Endothelial cell of umbilical vein (primary cell): ENCODE measurements around the gene PRKACG. TPM values are rescaled to one million over a fixed set of nuclear protein-coding genes. Genes with fewer than 3 reads are reported as not detected.

Experiments
- BruUV-seq: library from RNA; stranded (reverse); fragments of 400-500 nt; replicated peaks from 2 replicates; lab custom pipeline; 2021; lab: Mats Ljungman, UMichigan
- CTCF ChIA-PET: fragments of 300-600, 350-600 bp; sonication (Branson Sonifier 250); formaldehyde crosslinking; loops from one replicate; lab custom pipeline; 2021; ENCODE audit warnings: antibody characterized with exemption, inconsistent platforms; lab: Charles Lee
- POLR2A ChIA-PET: fragments of 300-600, 350-600 bp; sonication (Branson Sonifier 250); formaldehyde crosslinking; loops from one replicate; lab custom pipeline; 2021; ENCODE audit warnings: antibody characterized with exemption, inconsistent platforms; lab: Charles Lee
- DNase-seq: peaks from one replicate; pipeline ENCODE4 v3.0.0-alpha.2; 2011; ENCODE audit warnings: low read depth, low spot score
- FAIRE-seq: peaks from 2 replicates; lab custom pipeline; 2011; peaks lifted over from hg19 to GRCh38; lab: Jason Lieb, UNC
- H2AFZ ChIP-seq: 2 replicates; pipeline ENCODE4 v1.6.0; 2012; ENCODE audit warnings: low read depth, low read length, control low read depth, inconsistent platforms
- H3K27ac ChIP-seq: 2 replicates; pipeline ENCODE4 v1.5.1; 2011; ENCODE audit warnings: low read depth, mild to moderate bottlenecking, control low read depth, low read length, moderate library complexity; ENCODE audit not compliant: insufficient read depth
- H3K27me3 ChIP-seq, 2 experiments: 2 replicates each; pipeline versions ENCODE4 v1.6.0 to v1.6.1; 2011; ENCODE audit warnings: low read length in 2 of 2, mixed read lengths in 1 of 2; ENCODE audit not compliant: control insufficient read depth in 2 of 2, insufficient read depth in 2 of 2
- H3K36me3 ChIP-seq, 2 experiments: 2 replicates in 1 of 2; 3 replicates in 1 of 2; pipeline ENCODE4 v1.5.1; 2011; ENCODE audit warnings: low read length in 2 of 2, mild to moderate bottlenecking in 1 of 2, moderate library complexity in 1 of 2; ENCODE audit not compliant: control insufficient read depth in 2 of 2, insufficient read depth in 2 of 2; ENCODE audit errors: extremely low read depth in 1 of 2
- H3K4me1 ChIP-seq: 3 replicates; pipeline ENCODE4 v1.5.1; 2011; ENCODE audit warnings: mild to moderate bottlenecking, low read length; ENCODE audit not compliant: control insufficient read depth, insufficient read depth; ENCODE audit errors: extremely low read depth
- H3K4me2 ChIP-seq: 2 replicates; pipeline ENCODE4 v1.6.1; 2011; ENCODE audit warnings: low read length, control low read depth, mixed read lengths; ENCODE audit not compliant: insufficient read depth
- H3K4me3 ChIP-seq, 3 experiments: fragments of 200-600 bp in 1 of 3; sonication (generic), shearing (Covaris generic) in 1 of 3; replicated peaks in 1 of 3; 2 replicates each; pipeline ENCODE4 v1.5.1; 2011 to 2016; ENCODE audit warnings: control low read depth in 3 of 3, low read length in 3 of 3, mild to moderate bottlenecking in 2 of 3, inconsistent platforms in 1 of 3, low read depth in 1 of 3, moderate library complexity in 1 of 3; ENCODE audit not compliant: insufficient read depth in 1 of 3
- H3K79me2 ChIP-seq: 2 replicates; pipeline ENCODE4 v1.6.0; 2012; ENCODE audit warnings: low read length, inconsistent platforms; ENCODE audit not compliant: control insufficient read depth, insufficient read depth
- H3K9ac ChIP-seq: replicated peaks from 2 replicates; pipeline ENCODE3; 2011; ENCODE audit warnings: low read length, control low read depth; ENCODE audit not compliant: insufficient read depth; ENCODE audit errors: extremely low read depth
- H3K9me1 ChIP-seq: replicated peaks from 3 replicates; pipeline ENCODE4 v1.6.0; 2011; ENCODE audit warnings: mild to moderate bottlenecking, low read length; ENCODE audit not compliant: control insufficient read depth, insufficient read depth; ENCODE audit errors: extremely low read depth
- H3K9me3 ChIP-seq: replicated peaks from 2 replicates; pipeline ENCODE4 v1.5.1; 2012; ENCODE audit warnings: low read length, inconsistent platforms; ENCODE audit not compliant: control insufficient read depth, insufficient read depth
- H4K20me1 ChIP-seq: replicated peaks from 2 replicates; pipeline ENCODE3; 2011; ENCODE audit warnings: mild to moderate bottlenecking, low read length; ENCODE audit not compliant: control insufficient read depth, insufficient read depth; ENCODE audit errors: extremely low read depth
- EZH2 ChIP-seq: IDR thresholded peaks from 2 replicates; pipeline ENCODE4 v1.6.1; 2012; ENCODE audit warnings: borderline replicate concordance, low read depth, mild to moderate bottlenecking, moderate library complexity, low read length, inconsistent platforms; ENCODE audit not compliant: severe bottlenecking
- FOS ChIP-seq: IDR thresholded peaks from 2 replicates; pipeline ENCODE4 v1.6.1; 2011; ENCODE audit warnings: mild to moderate bottlenecking, low read length, moderate library complexity, borderline replicate concordance; ENCODE audit not compliant: insufficient read depth
- GATA2 ChIP-seq: IDR thresholded peaks from 2 replicates; pipeline ENCODE4 v1.7.0; 2011; ENCODE audit warnings: low read depth, mild to moderate bottlenecking, moderate library complexity, mixed read lengths, low read length; ENCODE audit not compliant: insufficient read length, insufficient read depth
- JUN ChIP-seq: IDR thresholded peaks from 2 replicates; pipeline ENCODE4 v1.6.1; 2011; ENCODE audit warnings: borderline replicate concordance, low read depth; ENCODE audit not compliant: insufficient read length, insufficient read depth
- MYC ChIP-seq: IDR thresholded peaks from one replicate; pipeline ENCODE4 v1.6.1; 2011; ENCODE audit warnings: mild to moderate bottlenecking, low read depth, low read length
- POLR2A ChIP-seq: IDR thresholded peaks from 2 replicates; pipeline ENCODE4 v1.6.1; 2012; ENCODE audit warnings: low read depth, mild to moderate bottlenecking, control low read depth, low read length
- POLR2AphosphoS5 ChIP-seq: IDR thresholded peaks from 2 replicates; pipeline ENCODE4 v1.6.1; 2012; ENCODE audit warnings: low read depth, mild to moderate bottlenecking, control low read depth, low read length, moderate library complexity; ENCODE audit not compliant: insufficient read depth
- dilution Hi-C: fragments of 300-500 bp; cut with MboI; formaldehyde crosslinking; loops from one replicate; pipeline ENCODE4 v1.15.0; 2019; ENCODE audit warnings: low sequenced_read_pairs; ENCODE audit not compliant: extremely low pct_ligation_motif_present
- intact Hi-C: fragments of 100-400 bp; cut with micrococcal nuclease; formaldehyde crosslinking; loops from one replicate; pipeline ENCODE4 v1.10.0; 2022
- polyA plus RNA-seq, 4 experiments: library from polyadenylated mRNA; depleted of rRNA in 3 of 4; stranded (reverse) in 3 of 4; unstranded in 1 of 4; fragments of >200 nt; gene quantifications; 2 replicates each; pipeline versions ENCODE4 v1.2.1 to v1.2.3, GENCODE V29; 2011 to 2012; ENCODE audit warnings: missing spikeins in 1 of 4
- total RNA-seq: library from RNA; stranded (reverse); gene quantifications from 2 replicates; pipeline ENCODE4 v1.2.3, GENCODE V29; 2021
- TF ChIP-seq, protein P1 (sequence below): IDR thresholded peaks from 2 replicates; pipeline ENCODE4 v1.6.1; 2011; ENCODE audit not compliant: insufficient read depth, insufficient read length
- TF ChIP-seq, protein P2 (sequence below), 2 donors: IDR thresholded peaks; 1 replicate in 1 of 2; 2 replicates in 1 of 2; pipeline ENCODE4 v1.5.1; 2011; ENCODE audit warnings: low read length in 2 of 2, mild to moderate bottlenecking in 2 of 2, moderate library complexity in 2 of 2, control low read depth in 1 of 2, inconsistent platforms in 1 of 2, low read depth in 1 of 2; ENCODE audit not compliant: insufficient read depth in 1 of 2; ENCODE audit errors: extremely low read depth in 1 of 2

Gene PRKACG
- total and polyA plus RNA-seq, 2 donors (not counting 3 experiments of a cell fraction or from before 2014, with no cell fraction given): not detected

DNA sequence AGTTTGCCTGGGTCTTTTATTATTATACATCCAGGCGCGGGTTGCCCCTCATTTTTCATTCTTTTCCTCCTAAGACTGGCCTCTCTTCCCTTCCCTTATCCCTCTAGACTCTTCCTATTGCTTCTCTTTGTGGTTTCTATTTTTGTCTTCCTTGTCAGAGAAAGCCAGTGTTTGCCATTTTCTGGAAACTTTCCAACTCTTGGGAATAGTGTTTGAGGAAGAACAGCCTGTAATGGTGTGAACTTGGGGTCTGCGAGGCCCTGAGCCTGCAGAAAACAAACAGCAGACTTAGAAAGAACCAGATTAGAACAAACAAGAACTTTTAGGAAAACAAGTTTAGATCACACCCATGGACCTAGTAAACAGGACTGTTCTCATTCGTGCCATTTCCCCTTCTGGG lies 15.5 kb downstream of the PRKACG start:
- intact Hi-C loops: no loop called here
- H3K4me3 ChIP-seq: no peak overlapping the region
- no peaks in the 10 kb centered on the region for H3K36me3 ChIP-seq
- ChIA-PET POLR2A (no interaction called here), CTCF (interaction anchor here (1.0 to 5.6 kb wide), 2 partner anchors 9 to 415 kb away, joined by 3 to 47 read pairs; no protein-coding TSS in a partner anchor)
- no peak overlapping the region for H3K27ac ChIP-seq
- no TSS peak for BruUV-seq
- H3K4me2 ChIP-seq: no peak overlapping the region
- H3K9me1 ChIP-seq: no peaks in the 10 kb centered on the region
- DNase-seq (no peak), FAIRE-seq (no peak)
- TF ChIP-seq, protein P1, sequence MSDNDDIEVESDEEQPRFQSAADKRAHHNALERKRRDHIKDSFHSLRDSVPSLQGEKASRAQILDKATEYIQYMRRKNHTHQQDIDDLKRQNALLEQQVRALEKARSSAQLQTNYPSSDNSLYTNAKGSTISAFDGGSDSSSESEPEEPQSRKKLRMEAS: no peak
- TF ChIP-seq JUN (no peak), POLR2A (no peak), POLR2AphosphoS5 (no peak), GATA2 (no peak), FOS (no peak), EZH2 (no peak), MYC (no peak)
- TF ChIP-seq, protein P2, sequence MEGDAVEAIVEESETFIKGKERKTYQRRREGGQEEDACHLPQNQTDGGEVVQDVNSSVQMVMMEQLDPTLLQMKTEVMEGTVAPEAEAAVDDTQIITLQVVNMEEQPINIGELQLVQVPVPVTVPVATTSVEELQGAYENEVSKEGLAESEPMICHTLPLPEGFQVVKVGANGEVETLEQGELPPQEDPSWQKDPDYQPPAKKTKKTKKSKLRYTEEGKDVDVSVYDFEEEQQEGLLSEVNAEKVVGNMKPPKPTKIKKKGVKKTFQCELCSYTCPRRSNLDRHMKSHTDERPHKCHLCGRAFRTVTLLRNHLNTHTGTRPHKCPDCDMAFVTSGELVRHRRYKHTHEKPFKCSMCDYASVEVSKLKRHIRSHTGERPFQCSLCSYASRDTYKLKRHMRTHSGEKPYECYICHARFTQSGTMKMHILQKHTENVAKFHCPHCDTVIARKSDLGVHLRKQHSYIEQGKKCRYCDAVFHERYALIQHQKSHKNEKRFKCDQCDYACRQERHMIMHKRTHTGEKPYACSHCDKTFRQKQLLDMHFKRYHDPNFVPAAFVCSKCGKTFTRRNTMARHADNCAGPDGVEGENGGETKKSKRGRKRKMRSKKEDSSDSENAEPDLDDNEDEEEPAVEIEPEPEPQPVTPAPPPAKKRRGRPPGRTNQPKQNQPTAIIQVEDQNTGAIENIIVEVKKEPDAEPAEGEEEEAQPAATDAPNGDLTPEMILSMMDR (IDR thresholded peaks at IDR 0.05; ENCODE audit: extremely low read depth in 1 of 2, insufficient read depth in 1 of 2, low read depth in 1 of 2, low read length in 2 of 2): no peak
- H3K9ac ChIP-seq: no peak overlapping the region
- H3K27me3 ChIP-seq: peaks cover 2 to 4% of the 10 kb centered on the region in 2 experiments
- no peaks in the 10 kb centered on the region for H3K9me3 ChIP-seq
- H4K20me1 ChIP-seq: no peaks in the 10 kb centered on the region
- H3K4me1 ChIP-seq: no peaks in the 10 kb centered on the region
- H2AFZ ChIP-seq: no peak overlapping the region
- dilution Hi-C loops: no loop called here
- H3K79me2 ChIP-seq: no peaks in the 10 kb centered on the region
